ENCODE measurements around the gene PEX5L. TPM values are rescaled to one million over a fixed set of nuclear protein-coding genes. Genes with fewer than 3 reads are reported as not detected.

PEX5L gene
- total and polyA plus RNA-seq, 12 donors, result 0.01 to 0.94 (median 0.36) TPM; not detected in 3

GRCh38 chr3:179977356-179977755 lies 59.4 kb downstream of the PEX5L start:
- no peaks in the 10 kb centered on the region for H3K4me1 ChIP-seq
- no peaks in the 10 kb centered on the region for H3K36me3 ChIP-seq
- WGBS, 2 donors, result 66 to 69% methylated on average over 3 of the region's 3 CpGs
- TF ChIP-seq CTCF (IDR thresholded peaks at IDR 0.05), result no peak
- no peak for DNase-seq
- ATAC-seq, result no peak
- intact Hi-C loops (cut with DNase I), result no loop called here
- peaks cover 0 to 31% (median 7%) of the 10 kb centered on the region in 7 donors for H3K27me3 ChIP-seq
- H3K9me3 ChIP-seq, result no peaks in the 10 kb centered on the region
- H3K4me3 ChIP-seq, result no peak overlapping the region
- no peak overlapping the region for H3K27ac ChIP-seq

GRCh38 chr3:179973931-179974361 lies 62.8 kb downstream of the PEX5L start:
- H3K27ac ChIP-seq, result no peak overlapping the region
- ATAC-seq (no peak), DNase-seq (no peak)
- no peaks in the 10 kb centered on the region for H3K36me3 ChIP-seq
- H3K9me3 ChIP-seq, result no peaks in the 10 kb centered on the region
- TF ChIP-seq CTCF (IDR thresholded peaks at IDR 0.05), result no peak
- 25 to 40% methylated on average over 4 of the region's 4 CpGs for WGBS, 2 donors
- H3K4me1 ChIP-seq, result no peaks in the 10 kb centered on the region
- H3K4me3 ChIP-seq, result no peak overlapping the region
- intact Hi-C loops (cut with DNase I), result no loop called here
- H3K27me3 ChIP-seq, result peaks cover 0 to 23% (median 7%) of the 10 kb centered on the region in 7 donors

- no peak for TF ChIP-seq CTCF (IDR thresholded peaks at IDR 0.05)
- no peak overlapping the region for H3K27ac ChIP-seq
- ATAC-seq, result no peak
- peaks cover 0 to 23% (median 7%) of the 10 kb centered on the region in 7 donors for H3K27me3 ChIP-seq
- H3K36me3 ChIP-seq, result no peaks in the 10 kb centered on the region
- 78 to 82% methylated on average over 2 of the region's 2 CpGs for WGBS, 2 donors
- no peaks in the 10 kb centered on the region for H3K9me3 ChIP-seq
- no peak overlapping the region for H3K4me3 ChIP-seq
- H3K4me1 ChIP-seq, result no peaks in the 10 kb centered on the region
- DNase-seq, result no peak
- intact Hi-C loops (cut with DNase I), result no loop called here
Measured at GRCh38 chr3:179972881-179973423, 63.8 kb downstream of the PEX5L start.

GRCh38 chr3:179971280-179971679 lies 65.5 kb downstream of the PEX5L start:
- WGBS, 2 donors, result 57 to 68% methylated on average over 3 of the region's 3 CpGs
- ATAC-seq, result no peak
- no peak for DNase-seq
- intact Hi-C loops (cut with DNase I), result no loop called here
- Histone ChIP-seq H3K4me3 (no peak overlapping the region), H3K9me3 (no peaks in the 10 kb centered on the region), H3K36me3 (no peaks in the 10 kb centered on the region), H3K27me3 (peaks cover 0 to 23% (median 8%) of the 10 kb centered on the region in 7 donors), H3K4me1 (no peaks in the 10 kb centered on the region), H3K27ac (no peak overlapping the region)
- no peak for TF ChIP-seq CTCF (IDR thresholded peaks at IDR 0.05)

Measured in heart right ventricle (tissue), 16 donors.